ENCODE data around the gene ABCG4. TPM values are rescaled to one million over a fixed set of nuclear protein-coding genes. Genes with fewer than 3 reads are reported as not detected.

The ABCG4 gene
- total and polyA plus RNA-seq, 9 of the 15 experiments (the other 6 are each of a cell fraction or from before 2014, with no cell fraction given), result 0.03 to 0.11 (median 0.07) TPM; not detected in 4

- TF ChIP-seq ARID4B (CRISPR knock-in tag; IDR thresholded peaks at IDR 0.05) (no peak), E2F8 (IDR thresholded peaks at IDR 0.05; ENCODE audit: low read depth, partially characterized antibody) (no peak), SMARCB1 (IDR thresholded peaks at IDR 0.05; ENCODE audit: insufficient read length, low read depth) (no peak), BHLHE40 (IDR thresholded peaks at IDR 0.05; ENCODE audit: low read length) (peak; percentile 48; the same call in 1 of the 2 replicates), HNRNPLL (IDR thresholded peaks at IDR 0.05; ENCODE audit: low read depth, low read length, poor library complexity, severe bottlenecking) (no peak), MYC (IDR thresholded peaks at IDR 0.05; ENCODE audit: low read depth, low read length) (0 out of 2 replicates have a peak, but pooled peaks have one; percentile 14), MYC (CRISPR knock-in tag; IDR thresholded peaks at IDR 0.05; ENCODE audit: borderline replicate concordance, low read depth) (no peak), MTF1 (CRISPR knock-in tag; IDR thresholded peaks at IDR 0.05; ENCODE audit: borderline replicate concordance) (no peak), TCF15 (CRISPR knock-in tag; IDR thresholded peaks at IDR 0.05) (no peak), VEZF1 (CRISPR knock-in tag; IDR thresholded peaks at IDR 0.05) (0 out of 2 replicates have a peak, but pooled peaks have one; percentile 19), SIX5 (IDR thresholded peaks at IDR 0.05; ENCODE audit: borderline replicate concordance in 1 of 2, insufficient read depth in 1 of 2, low read depth in 1 of 2, low read length in 2 of 2) (no peak), E2F3 (CRISPR knock-in tag; IDR thresholded peaks at IDR 0.05) (no peak), MLX (CRISPR knock-in tag; conservative IDR thresholded peaks at IDR 0.05) (no peak), RFX7 (CRISPR knock-in tag; IDR thresholded peaks at IDR 0.05) (no peak), SRSF1 (IDR thresholded peaks at IDR 0.05; ENCODE audit: low read depth, low read length) (no peak)
Observed at GRCh38 chr11:119155733-119156492, 7.1 kb downstream of the ABCG4 start (continued).
